Lower lobe of right lung (tissue), 2 donors: ENCODE measurements around the gene OR13G1. TPM values are rescaled to one million over a fixed set of nuclear protein-coding genes. Genes with fewer than 3 reads are reported as not detected.
"Not testable (repeated sequence)": the region's sequence is repeated elsewhere in the genome, so short reads cannot be mapped to it uniquely, and the experiment has no call there.

ENCODE experiments used
- ATAC-seq, 2 donors: fragments of 200-7000 bp; cut with Tn5 transposase; one replicate each; pipeline ENCODE4 v1.9.1; 2020 to 2022; ENCODE audit warnings: mild to moderate bottlenecking in 2 of 2, moderate library complexity in 2 of 2
- DNase-seq: peaks from one replicate; pipeline ENCODE4 v3.0.0-alpha.2; 2020
- H3K27ac ChIP-seq: fragments of 200-600 bp; one replicate; pipeline ENCODE4 v1.8.0; 2022
- H3K27me3 ChIP-seq: fragments of 200-600 bp; one replicate; pipeline ENCODE4 v1.8.0; 2022; ENCODE audit warnings: low read depth
- H3K36me3 ChIP-seq: fragments of 200-600 bp; one replicate; pipeline ENCODE4 v1.8.0; 2022; ENCODE audit warnings: mild to moderate bottlenecking
- H3K4me1 ChIP-seq: fragments of 200-600 bp; one replicate; pipeline ENCODE4 v1.8.0; 2022
- H3K4me3 ChIP-seq: fragments of 200-600 bp; one replicate; pipeline ENCODE4 v1.8.0; 2022; ENCODE audit warnings: mild to moderate bottlenecking
- H3K9me3 ChIP-seq: fragments of 200-600 bp; one replicate; pipeline ENCODE4 v1.8.0; 2022
- CTCF ChIP-seq: fragments of 200-600 bp; IDR thresholded peaks from one replicate; pipeline ENCODE4 v1.8.0; 2022; ENCODE audit warnings: antibody characterized with exemption, mild to moderate bottlenecking
- intact Hi-C: fragments of 100-400 bp; cut with DNase I; formaldehyde crosslinking; loops from one replicate; pipeline ENCODE4 v1.11.0; 2022
- long read RNA-seq: library from polyadenylated mRNA; unstranded; transcript quantifications from one replicate; pipeline ENCODE4 v2.0.0, GENCODE V29; 2021
- total RNA-seq: library from RNA; stranded (reverse); fragmentation: NEBNext Ultra II Directional; extraction: Animal tissue kit (Norgen Biotek cat#: 25700); gene quantifications from one replicate; pipeline ENCODE4 v1.2.1, GENCODE V29; 2021
- donor health status: DM: no; HTN: yes; CAD: no; lungs with severe emphysema.

OR13G1 gene
- total RNA-seq, result not detected
- long read RNA-seq, result 0 reads

GRCh38 chr1:247679639-247680038, at the start of gene OR13G1:
TSS of gene OR13G1 (minus strand) at chr1:247679739. CDS start at chr1:247673041, 6,698 bp downstream.
- ATAC-seq (no peak), DNase-seq (no peak)
- Histone ChIP-seq H3K4me1 (no peaks in the 10 kb centered on the region), H3K36me3 (no peaks in the 10 kb centered on the region), H3K4me3 (no peak within 1 kb of the TSS), H3K27me3 (no peaks in the 10 kb centered on the region), H3K27ac (no peak within 1 kb of the TSS), H3K9me3 (no peaks in the 10 kb centered on the region)
- TF ChIP-seq CTCF, result no peak
- intact Hi-C loops, result no loop called here

DNA sequence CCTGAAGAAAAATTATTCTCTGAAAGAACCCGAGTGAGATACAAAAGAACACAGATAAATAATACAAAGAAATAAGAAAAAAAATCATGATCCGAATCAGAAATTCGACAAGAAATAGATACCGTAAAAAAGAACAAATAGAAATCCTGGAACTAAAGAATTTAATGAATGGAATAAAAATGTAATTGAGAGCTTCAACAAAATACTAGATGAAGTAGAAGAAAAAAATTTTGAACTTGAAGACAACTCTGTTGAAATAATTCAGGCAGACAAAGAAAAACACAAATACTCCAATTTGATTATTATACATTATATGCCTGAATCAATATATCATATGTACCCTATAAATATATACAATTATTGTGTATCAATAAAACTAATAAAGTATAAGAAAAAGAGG, 41.7 kb upstream of the OR13G1 start:
- Histone ChIP-seq H3K9me3 (peaks cover 9% of the 10 kb centered on the region), H3K36me3 (no peaks in the 10 kb centered on the region), H3K27ac (no peak overlapping the region), H3K4me1 (no peaks in the 10 kb centered on the region), H3K4me3 (no peak overlapping the region), H3K27me3 (no peaks in the 10 kb centered on the region)
- intact Hi-C loops, result no loop called here
- no peak for DNase-seq
- no peak for ATAC-seq
- TF ChIP-seq CTCF, result no peak

GRCh38 chr1:247716546-247716945, 37.0 kb upstream of the OR13G1 start, which contains the start of gene OR6F1:
TSS of gene OR6F1 (minus strand) at chr1:247716646. CDS start at chr1:247712755, 3,891 bp downstream.
- Histone ChIP-seq H3K9me3 (peaks cover 9% of the 10 kb centered on the region), H3K4me3 (no peak within 1 kb of the TSS), H3K4me1 (no peaks in the 10 kb centered on the region), H3K36me3 (no peaks in the 10 kb centered on the region), H3K27me3 (no peaks in the 10 kb centered on the region), H3K27ac (no peak within 1 kb of the TSS)
- intact Hi-C loops, result no loop called here
- ATAC-seq (no peak), DNase-seq (no peak)
- TF ChIP-seq CTCF, result no peak

- H3K27ac ChIP-seq, result no peak overlapping the region
- no peaks in the 10 kb centered on the region for H3K4me1 ChIP-seq
- intact Hi-C loops, result no loop called here
- no peaks in the 10 kb centered on the region for H3K9me3 ChIP-seq
- ATAC-seq (no peak), DNase-seq (no peak)
- H3K36me3 ChIP-seq, result no peaks in the 10 kb centered on the region
- H3K27me3 ChIP-seq, result no peaks in the 10 kb centered on the region
- no peak for TF ChIP-seq CTCF
- no peak overlapping the region for H3K4me3 ChIP-seq
These were observed 34.2 kb upstream of the OR13G1 start for GRCh38 chr1:247713753-247714152.

GRCh38 chr1:247710681-247711080, 31.1 kb upstream of the OR13G1 start:
- H3K4me3 ChIP-seq, intact Hi-C loops, DNase-seq, H3K27me3 ChIP-seq, H3K27ac ChIP-seq, H3K36me3 ChIP-seq, H3K9me3 ChIP-seq, ATAC-seq, H3K4me1 ChIP-seq: not testable (repeated sequence)

DNA sequence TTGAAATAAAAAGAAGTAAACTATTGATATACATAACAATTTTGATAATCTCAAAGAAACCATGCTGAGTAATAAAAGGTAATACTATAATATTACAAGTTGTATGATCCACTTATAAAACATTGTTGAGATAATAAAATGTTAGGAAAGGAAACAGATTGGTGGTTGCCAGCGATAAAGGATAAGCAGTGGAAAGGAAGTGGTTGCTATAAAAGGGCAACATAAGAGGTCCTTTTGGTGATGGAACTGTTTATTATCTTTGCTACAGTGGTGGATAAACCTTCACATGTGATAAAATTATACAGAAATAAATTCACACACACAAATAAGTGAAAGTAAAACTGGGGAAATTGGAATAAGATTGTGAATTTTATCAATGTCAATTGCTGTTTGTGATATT, 21.8 kb upstream of the OR13G1 start:
- TF ChIP-seq CTCF, result no peak
- no peak for ATAC-seq

More for the DNA sequence above, 21.8 kb upstream of the OR13G1 start:
- H3K4me1 ChIP-seq, result no peaks in the 10 kb centered on the region
- no peak overlapping the region for H3K27ac ChIP-seq
- no peak overlapping the region for H3K4me3 ChIP-seq
- no peaks in the 10 kb centered on the region for H3K27me3 ChIP-seq
- no peaks in the 10 kb centered on the region for H3K9me3 ChIP-seq
- DNase-seq, result no peak
- no peaks in the 10 kb centered on the region for H3K36me3 ChIP-seq
- intact Hi-C loops, result no loop called here
